Iris pigment epithelial cell (primary cell): ENCODE results near the gene CFAP99.
A peak's percentile ranks its signal among the peaks of the same experiment; 100 is the strongest.
"Not testable (repeated sequence)": the region's sequence is repeated elsewhere in the genome, so short reads cannot be mapped to it uniquely, and the experiment has no call there.

Experiments
- DNase-seq: peaks from one replicate; pipeline ENCODE4 v3.0.0-alpha.2; 2011; ENCODE audit warnings: low read depth

The CFAP99 gene

GRCh38 chr4:2449051-2449450, 30.3 kb downstream of the CFAP99 start:
- no peak for DNase-seq

- no peak for DNase-seq
Observed at GRCh38 chr4:2449511-2450392, 31.0 kb downstream of the CFAP99 start.

- DNase-seq: no peak
Observed at GRCh38 chr4:2450394-2451035, 31.8 kb downstream of the CFAP99 start.

- no peak for DNase-seq
Observed at GRCh38 chr4:2451036-2451520, 32.3 kb downstream of the CFAP99 start.

GRCh38 chr4:2451821-2452785, 33.3 kb downstream of the CFAP99 start:
- no peak for DNase-seq

- DNase-seq: no peak
Observed at GRCh38 chr4:2457481-2458295, 38.9 kb downstream of the CFAP99 start.

- no peak for DNase-seq
Observed at GRCh38 chr4:2458546-2459491, 40.1 kb downstream of the CFAP99 start.

GRCh38 chr4:2459589-2460349, 41.0 kb downstream of the CFAP99 start:
- DNase-seq: no peak

- DNase-seq: no peak
Observed at GRCh38 chr4:2461246-2461960, 42.6 kb downstream of the CFAP99 start.

GRCh38 chr4:2462218-2462991, 43.6 kb downstream of the CFAP99 start:
- peak; percentile 81 for DNase-seq

GRCh38 chr4:2462992-2463762, 44.4 kb downstream of the CFAP99 start:
- no peak for DNase-seq

GRCh38 chr4:2465032-2465431, 46.3 kb downstream of the CFAP99 start:
- no peak for DNase-seq

GRCh38 chr4:2465544-2465943, 46.8 kb downstream of the CFAP99 start:
- not testable (repeated sequence) for DNase-seq

- peak; percentile 98 for DNase-seq
Observed at GRCh38 chr4:2468456-2469191, 49.9 kb downstream of the CFAP99 start, which contains the start of gene RNF4. RNF4 (plus strand) TSS chr4:2469106; CDS start chr4:2490494, 21,388 bp downstream.

GRCh38 chr4:2469192-2469984, 50.6 kb downstream of the CFAP99 start:
- peak; percentile 31 for DNase-seq
